Endothelial cell of umbilical vein (primary cell): ENCODE measurements around the gene UPK3A.

Experiments
- MYC ChIP-seq: IDR thresholded peaks from one replicate; pipeline ENCODE4 v1.6.1; 2011; ENCODE audit warnings: mild to moderate bottlenecking, low read depth, low read length
- TF ChIP-seq, protein P1 (sequence below), 2 donors: IDR thresholded peaks; 1 replicate in 1 of 2; 2 replicates in 1 of 2; pipeline ENCODE4 v1.5.1; 2011; ENCODE audit warnings: low read length in 2 of 2, mild to moderate bottlenecking in 2 of 2, moderate library complexity in 2 of 2, control low read depth in 1 of 2, inconsistent platforms in 1 of 2, low read depth in 1 of 2; ENCODE audit not compliant: insufficient read depth in 1 of 2; ENCODE audit errors: extremely low read depth in 1 of 2

DNA sequence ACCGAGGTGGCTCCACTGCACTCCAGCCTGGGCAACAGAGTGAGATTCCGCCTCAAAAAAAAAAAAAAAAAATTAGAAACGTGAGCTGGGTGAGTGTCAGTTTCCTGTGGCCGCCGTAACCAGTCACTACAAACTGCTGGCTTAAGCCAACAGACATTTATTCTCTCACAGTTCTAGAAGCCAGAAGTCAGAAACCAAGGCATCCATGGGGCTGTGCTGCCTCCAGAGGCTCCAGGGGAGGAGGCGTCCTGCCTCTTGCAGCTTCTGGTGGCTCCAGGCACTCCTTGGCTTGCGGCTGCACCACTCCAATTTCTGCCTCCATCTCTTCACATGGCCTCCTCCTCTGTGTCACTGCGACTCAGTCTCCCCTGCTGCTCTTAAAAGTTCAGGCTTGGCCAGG, 32.9 kb upstream of the UPK3A start:
- TF ChIP-seq, protein P1, sequence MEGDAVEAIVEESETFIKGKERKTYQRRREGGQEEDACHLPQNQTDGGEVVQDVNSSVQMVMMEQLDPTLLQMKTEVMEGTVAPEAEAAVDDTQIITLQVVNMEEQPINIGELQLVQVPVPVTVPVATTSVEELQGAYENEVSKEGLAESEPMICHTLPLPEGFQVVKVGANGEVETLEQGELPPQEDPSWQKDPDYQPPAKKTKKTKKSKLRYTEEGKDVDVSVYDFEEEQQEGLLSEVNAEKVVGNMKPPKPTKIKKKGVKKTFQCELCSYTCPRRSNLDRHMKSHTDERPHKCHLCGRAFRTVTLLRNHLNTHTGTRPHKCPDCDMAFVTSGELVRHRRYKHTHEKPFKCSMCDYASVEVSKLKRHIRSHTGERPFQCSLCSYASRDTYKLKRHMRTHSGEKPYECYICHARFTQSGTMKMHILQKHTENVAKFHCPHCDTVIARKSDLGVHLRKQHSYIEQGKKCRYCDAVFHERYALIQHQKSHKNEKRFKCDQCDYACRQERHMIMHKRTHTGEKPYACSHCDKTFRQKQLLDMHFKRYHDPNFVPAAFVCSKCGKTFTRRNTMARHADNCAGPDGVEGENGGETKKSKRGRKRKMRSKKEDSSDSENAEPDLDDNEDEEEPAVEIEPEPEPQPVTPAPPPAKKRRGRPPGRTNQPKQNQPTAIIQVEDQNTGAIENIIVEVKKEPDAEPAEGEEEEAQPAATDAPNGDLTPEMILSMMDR (IDR thresholded peaks at IDR 0.05; ENCODE audit: extremely low read depth in 1 of 2, insufficient read depth in 1 of 2, low read depth in 1 of 2, low read length in 2 of 2) = no peak
- TF ChIP-seq MYC = no peak
